GM06990 (cell line): ENCODE results near the gene ADGRD1.

ENCODE experiments used
- DNase-seq: peaks from one replicate; pipeline ENCODE4 v3.0.0-alpha.2; 2011; ENCODE audit not compliant: insufficient read length; ENCODE audit errors: extremely low read depth
- H3K27me3 ChIP-seq: replicated peaks from 2 replicates; pipeline ENCODE4 v1.6.0; 2011; ENCODE audit warnings: low read length; ENCODE audit not compliant: control insufficient read depth, insufficient read depth
- H3K36me3 ChIP-seq: 2 replicates; pipeline ENCODE4 v1.5.1; 2011; ENCODE audit warnings: low read length; ENCODE audit not compliant: control insufficient read depth, insufficient read depth
- H3K4me3 ChIP-seq: replicated peaks from 2 replicates; pipeline ENCODE4 v1.5.1; 2011; ENCODE audit warnings: low read depth, mild to moderate bottlenecking, control low read depth, low read length
- TF ChIP-seq, protein P1 (sequence below): IDR thresholded peaks from 2 replicates; pipeline ENCODE4 v1.5.1; 2011; ENCODE audit warnings: low read length, control low read depth, mild to moderate bottlenecking, inconsistent platforms; ENCODE audit not compliant: insufficient read depth, poor library complexity, severe bottlenecking

Gene ADGRD1

DNA sequence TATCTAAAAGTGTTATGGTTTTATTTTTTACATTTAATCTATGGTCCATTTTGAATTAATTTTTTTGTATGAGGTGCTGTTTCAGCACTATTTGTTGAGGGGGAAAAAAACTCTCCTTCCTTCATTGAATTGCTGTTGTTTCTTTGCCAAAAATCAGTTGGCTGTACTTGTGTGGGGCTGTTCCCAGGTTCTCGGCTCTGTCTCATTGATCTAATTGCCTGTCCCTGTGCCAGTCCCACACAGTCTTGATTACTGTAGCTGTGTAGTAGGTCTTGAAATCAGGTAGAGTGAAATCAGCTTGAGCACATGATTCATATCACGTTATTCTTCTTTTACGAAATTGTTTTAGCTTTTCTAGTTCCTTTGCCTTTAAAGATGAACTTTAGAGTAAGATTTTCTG lies 109.7 kb downstream of the ADGRD1 start:
- no peak for DNase-seq
- H3K27me3 ChIP-seq: no peaks in the 10 kb centered on the region

GRCh38 chr12:131063960-131064359 lies 110.3 kb downstream of the ADGRD1 start:
- DNase-seq: no peak
- Histone ChIP-seq H3K4me3 (no peak overlapping the region), H3K27me3 (no peaks in the 10 kb centered on the region), H3K36me3 (no peaks in the 10 kb centered on the region)
- TF ChIP-seq, protein P1, sequence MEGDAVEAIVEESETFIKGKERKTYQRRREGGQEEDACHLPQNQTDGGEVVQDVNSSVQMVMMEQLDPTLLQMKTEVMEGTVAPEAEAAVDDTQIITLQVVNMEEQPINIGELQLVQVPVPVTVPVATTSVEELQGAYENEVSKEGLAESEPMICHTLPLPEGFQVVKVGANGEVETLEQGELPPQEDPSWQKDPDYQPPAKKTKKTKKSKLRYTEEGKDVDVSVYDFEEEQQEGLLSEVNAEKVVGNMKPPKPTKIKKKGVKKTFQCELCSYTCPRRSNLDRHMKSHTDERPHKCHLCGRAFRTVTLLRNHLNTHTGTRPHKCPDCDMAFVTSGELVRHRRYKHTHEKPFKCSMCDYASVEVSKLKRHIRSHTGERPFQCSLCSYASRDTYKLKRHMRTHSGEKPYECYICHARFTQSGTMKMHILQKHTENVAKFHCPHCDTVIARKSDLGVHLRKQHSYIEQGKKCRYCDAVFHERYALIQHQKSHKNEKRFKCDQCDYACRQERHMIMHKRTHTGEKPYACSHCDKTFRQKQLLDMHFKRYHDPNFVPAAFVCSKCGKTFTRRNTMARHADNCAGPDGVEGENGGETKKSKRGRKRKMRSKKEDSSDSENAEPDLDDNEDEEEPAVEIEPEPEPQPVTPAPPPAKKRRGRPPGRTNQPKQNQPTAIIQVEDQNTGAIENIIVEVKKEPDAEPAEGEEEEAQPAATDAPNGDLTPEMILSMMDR: no peak

More for the DNA sequence above, 109.7 kb downstream of the ADGRD1 start:
- no peaks in the 10 kb centered on the region for H3K36me3 ChIP-seq
- TF ChIP-seq, protein P1: no peak
- H3K4me3 ChIP-seq: no peak overlapping the region

DNA sequence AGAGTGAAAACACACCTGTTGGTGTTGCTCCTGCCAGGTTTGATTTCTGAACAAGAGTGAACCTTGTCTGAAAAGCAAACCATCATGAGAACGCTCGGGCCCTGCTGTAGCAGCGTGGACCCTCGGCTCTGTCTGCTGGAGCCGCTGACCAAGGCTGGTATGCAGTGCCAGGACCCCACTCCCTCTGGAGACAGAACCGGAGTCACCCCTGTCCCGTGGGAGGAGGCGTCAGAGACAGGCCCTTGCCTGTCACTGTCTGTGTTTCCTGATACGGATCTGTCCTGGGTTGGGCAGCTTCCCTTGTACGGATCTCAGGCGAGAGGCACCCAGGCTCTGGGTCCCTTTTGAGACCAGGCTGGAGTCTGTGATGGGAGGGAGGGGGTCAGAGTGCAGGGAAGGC lies 111.6 kb downstream of the ADGRD1 start:
- Histone ChIP-seq H3K36me3 (no peaks in the 10 kb centered on the region), H3K4me3 (no peak overlapping the region)
- TF ChIP-seq, protein P1: no peak

GRCh38 chr12:131065801-131066200 lies 112.1 kb downstream of the ADGRD1 start:
- DNase-seq: no peak
- no peaks in the 10 kb centered on the region for H3K36me3 ChIP-seq

More for the DNA sequence above, 111.6 kb downstream of the ADGRD1 start:
- no peak for DNase-seq
- no peaks in the 10 kb centered on the region for H3K27me3 ChIP-seq

GRCh38 chr12:131066207-131066885 lies 112.6 kb downstream of the ADGRD1 start:
- no peaks in the 10 kb centered on the region for H3K36me3 ChIP-seq
- no peak overlapping the region for H3K4me3 ChIP-seq
- no peak for DNase-seq
- H3K27me3 ChIP-seq: no peaks in the 10 kb centered on the region
- TF ChIP-seq, protein P1: no peak

More at GRCh38 chr12:131065801-131066200, 112.1 kb downstream of the ADGRD1 start:
- Histone ChIP-seq H3K27me3 (no peaks in the 10 kb centered on the region), H3K4me3 (no peak overlapping the region)
- TF ChIP-seq, protein P1: no peak
